ENCODE data around the gene FKTN. TPM values are rescaled to one million over a fixed set of nuclear protein-coding genes. Genes with fewer than 3 reads are reported as not detected.

The FKTN gene
- total and polyA plus RNA-seq, 2 donors from 2014 or later, result 5.9 to 21.4 TPM

DNA sequence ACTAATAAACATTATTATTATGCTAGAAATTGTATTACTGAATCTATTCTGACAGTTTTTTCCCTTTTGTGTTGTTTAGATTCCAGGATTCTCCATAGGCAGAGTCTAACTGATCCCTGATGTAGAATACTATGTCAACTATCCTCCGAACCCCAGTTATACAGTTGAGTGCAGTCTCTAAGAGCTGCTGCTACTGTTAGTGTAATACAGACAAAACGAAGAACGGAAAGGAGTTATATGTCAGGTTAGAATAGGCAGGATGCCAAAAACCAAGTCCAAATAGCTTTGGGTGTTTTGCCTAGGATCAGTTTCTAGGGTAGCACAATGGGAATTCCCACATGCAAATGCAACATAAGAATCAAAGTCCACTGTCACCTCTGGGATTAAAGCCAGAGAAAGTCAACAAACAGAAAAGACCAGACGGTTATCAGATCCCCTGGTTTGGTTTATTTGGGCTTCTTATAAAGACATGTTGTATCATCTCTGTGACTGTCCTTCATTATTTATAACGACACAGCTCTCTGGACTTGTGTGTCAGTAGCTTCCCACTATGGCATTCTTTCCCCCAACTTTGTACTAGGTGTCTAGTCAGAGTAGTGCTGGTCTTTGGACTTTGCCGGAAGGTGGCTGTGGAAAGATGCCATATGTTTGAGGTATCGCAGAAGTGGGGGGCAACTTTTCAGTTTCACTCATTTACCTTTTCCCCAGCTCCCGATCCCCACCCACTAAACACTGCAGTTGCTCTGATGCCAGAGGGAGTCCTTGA is 121.5 kb downstream of the FKTN start:
- peak overlapping the region in 1 of 2 donors; percentile 4 for H3K27ac ChIP-seq (ENCODE audit: low read depth in 2 of 2, low read length in 2 of 2)
- H3K4me1 ChIP-seq (ENCODE audit: control insufficient read depth in 2 of 3, insufficient read depth in 2 of 3, low read depth in 1 of 3, low read length in 3 of 3), result peaks cover 0 to 7% (median 0%) of the 10 kb centered on the region in 3 donors
- H3K9ac ChIP-seq (ENCODE audit: low read length in 3 of 3), result no peak overlapping the region
- no peaks in the 10 kb centered on the region for H3K27me3 ChIP-seq (ENCODE audit: control insufficient read depth, insufficient read depth, low read length)
- H3K9me3 ChIP-seq (ENCODE audit: control insufficient read depth in 2 of 3, insufficient read depth in 1 of 3, low read length in 3 of 3), result no peaks in the 10 kb centered on the region
- H3K36me3 ChIP-seq (ENCODE audit: control insufficient read depth in 2 of 3, insufficient read depth in 3 of 3, low read length in 3 of 3), result no peaks in the 10 kb centered on the region
- DNase-seq (no peak), FAIRE-seq (no peak)
- no peak overlapping the region for H3K4me3 ChIP-seq (ENCODE audit: low read length in 3 of 3)
- TF ChIP-seq, protein P1, sequence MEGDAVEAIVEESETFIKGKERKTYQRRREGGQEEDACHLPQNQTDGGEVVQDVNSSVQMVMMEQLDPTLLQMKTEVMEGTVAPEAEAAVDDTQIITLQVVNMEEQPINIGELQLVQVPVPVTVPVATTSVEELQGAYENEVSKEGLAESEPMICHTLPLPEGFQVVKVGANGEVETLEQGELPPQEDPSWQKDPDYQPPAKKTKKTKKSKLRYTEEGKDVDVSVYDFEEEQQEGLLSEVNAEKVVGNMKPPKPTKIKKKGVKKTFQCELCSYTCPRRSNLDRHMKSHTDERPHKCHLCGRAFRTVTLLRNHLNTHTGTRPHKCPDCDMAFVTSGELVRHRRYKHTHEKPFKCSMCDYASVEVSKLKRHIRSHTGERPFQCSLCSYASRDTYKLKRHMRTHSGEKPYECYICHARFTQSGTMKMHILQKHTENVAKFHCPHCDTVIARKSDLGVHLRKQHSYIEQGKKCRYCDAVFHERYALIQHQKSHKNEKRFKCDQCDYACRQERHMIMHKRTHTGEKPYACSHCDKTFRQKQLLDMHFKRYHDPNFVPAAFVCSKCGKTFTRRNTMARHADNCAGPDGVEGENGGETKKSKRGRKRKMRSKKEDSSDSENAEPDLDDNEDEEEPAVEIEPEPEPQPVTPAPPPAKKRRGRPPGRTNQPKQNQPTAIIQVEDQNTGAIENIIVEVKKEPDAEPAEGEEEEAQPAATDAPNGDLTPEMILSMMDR (IDR thresholded peaks at IDR 0.05; ENCODE audit: borderline replicate concordance, extremely low read depth, insufficient read depth), result no peak
- intact Hi-C loops (cut with DNase I), result no loop called here

DNA sequence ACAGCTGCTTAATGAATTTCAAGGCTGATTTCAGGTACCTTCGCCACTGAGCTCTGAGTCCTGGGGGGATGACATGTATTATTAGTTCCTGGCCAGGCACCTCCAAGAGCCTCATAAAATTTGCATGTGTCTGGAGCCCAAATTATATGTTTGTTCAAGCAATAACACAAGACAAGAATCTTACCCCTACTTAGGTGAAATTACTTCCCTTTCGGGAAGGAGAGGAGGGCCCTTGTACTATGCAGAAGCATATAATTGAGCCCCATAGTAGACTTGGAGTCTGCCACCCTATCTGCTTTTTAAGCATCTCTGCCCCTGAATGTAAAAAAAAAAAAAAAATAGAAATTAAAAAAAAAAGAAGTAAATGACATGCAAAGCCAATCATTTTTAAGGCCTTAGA is 123.4 kb downstream of the FKTN start:
- no peak overlapping the region for H3K27ac ChIP-seq (ENCODE audit: low read depth in 2 of 2, low read length in 2 of 2)
- no peak for FAIRE-seq
- H3K27me3 ChIP-seq (ENCODE audit: control insufficient read depth, insufficient read depth, low read length), result no peaks in the 10 kb centered on the region
- DNase-seq, result no peak
- H3K36me3 ChIP-seq (ENCODE audit: control insufficient read depth in 2 of 3, insufficient read depth in 3 of 3, low read length in 3 of 3), result no peaks in the 10 kb centered on the region
- no peaks in the 10 kb centered on the region for H3K9me3 ChIP-seq (ENCODE audit: control insufficient read depth in 2 of 3, insufficient read depth in 1 of 3, low read length in 3 of 3)
- H3K4me3 ChIP-seq (ENCODE audit: low read length in 3 of 3), result no peak overlapping the region
- intact Hi-C loops (cut with DNase I), result no loop called here
- TF ChIP-seq, protein P1 (IDR thresholded peaks at IDR 0.05; ENCODE audit: borderline replicate concordance, extremely low read depth, insufficient read depth), result no peak
- H3K4me1 ChIP-seq (ENCODE audit: control insufficient read depth in 2 of 3, insufficient read depth in 2 of 3, low read depth in 1 of 3, low read length in 3 of 3), result peaks cover 0 to 7% (median 0%) of the 10 kb centered on the region in 3 donors
- H3K9ac ChIP-seq (ENCODE audit: low read length in 3 of 3), result no peak overlapping the region

DNA sequence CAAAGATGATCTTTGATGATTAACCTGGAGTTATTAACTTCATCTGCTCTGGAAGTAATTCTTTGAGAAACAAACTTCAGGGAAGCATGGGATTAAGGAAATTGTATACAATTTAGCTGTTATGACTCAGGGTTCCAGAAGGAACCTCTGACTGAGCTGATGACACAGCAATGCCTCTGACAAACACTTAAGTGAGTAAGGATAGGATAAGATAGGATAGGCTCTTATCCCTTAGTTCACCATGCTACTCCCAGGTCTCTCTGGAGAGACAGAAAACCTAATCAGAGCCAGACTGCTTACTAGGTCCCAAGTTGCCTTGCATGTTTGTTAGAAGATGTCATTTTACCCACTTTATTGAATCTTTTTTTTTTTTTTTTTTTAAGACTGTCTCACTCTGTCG is 123.8 kb downstream of the FKTN start:
- TF ChIP-seq, protein P1 (IDR thresholded peaks at IDR 0.05; ENCODE audit: borderline replicate concordance, extremely low read depth, insufficient read depth), result no peak
- H3K27me3 ChIP-seq (ENCODE audit: control insufficient read depth, insufficient read depth, low read length), result no peaks in the 10 kb centered on the region
- FAIRE-seq (no peak), DNase-seq (no peak)
- no peak overlapping the region for H3K9ac ChIP-seq (ENCODE audit: low read length in 3 of 3)
- intact Hi-C loops (cut with DNase I), result no loop called here
- no peaks in the 10 kb centered on the region for H3K9me3 ChIP-seq (ENCODE audit: control insufficient read depth in 2 of 3, insufficient read depth in 1 of 3, low read length in 3 of 3)
- H3K4me1 ChIP-seq (ENCODE audit: control insufficient read depth in 2 of 3, insufficient read depth in 2 of 3, low read depth in 1 of 3, low read length in 3 of 3), result peaks cover 0 to 7% (median 0%) of the 10 kb centered on the region in 3 donors
- H3K36me3 ChIP-seq (ENCODE audit: control insufficient read depth in 2 of 3, insufficient read depth in 3 of 3, low read length in 3 of 3), result no peaks in the 10 kb centered on the region
- no peak overlapping the region for H3K4me3 ChIP-seq (ENCODE audit: low read length in 3 of 3)
- H3K27ac ChIP-seq (ENCODE audit: low read depth in 2 of 2, low read length in 2 of 2), result no peak overlapping the region
